Measurements from ENCODE around the gene CCDC7. TPM values are rescaled to one million over a fixed set of nuclear protein-coding genes. Genes with fewer than 3 reads are reported as not detected.

The CCDC7 gene
- total RNA-seq, 1 experiment from 2014 or later, result 1.8 TPM

Other genes starting within 250 kb of the CCDC7 start
- 8.2 and 8.5 TPM in 2 replicates for gene EPC1, start 99.0 kb upstream of the CCDC7 start, total RNA-seq (2014; rRNA removed; shearing (Covaris generic))